Liver (tissue), 9 donors: ENCODE measurements around the gene PACS1. TPM values are rescaled to one million over a fixed set of nuclear protein-coding genes. Genes with fewer than 3 reads are reported as not detected.
"Not testable (repeated sequence)": the region's sequence is repeated elsewhere in the genome, so short reads cannot be mapped to it uniquely, and the experiment has no call there.

ENCODE experiments used
- DNase-seq: peaks from one replicate; pipeline ENCODE4 v3.0.0-alpha.2; 2017; ENCODE audit warnings: low spot score
- H3K27ac ChIP-seq, 2 donors: one replicate each; pipeline ENCODE4 v1.7.0; 2013; ENCODE audit warnings: inconsistent platforms in 2 of 2, low read length in 2 of 2, control low read depth in 1 of 2, low read depth in 1 of 2, mild to moderate bottlenecking in 1 of 2
- H3K27me3 ChIP-seq, 4 donors: one replicate each; pipeline versions ENCODE4 v1.6.1 to v1.7.0; 2013; ENCODE audit warnings: low read length in 3 of 4, inconsistent platforms in 1 of 4, mild to moderate bottlenecking in 1 of 4, moderate library complexity in 1 of 4; ENCODE audit not compliant: control insufficient read depth in 4 of 4, insufficient read depth in 4 of 4
- H3K36me3 ChIP-seq, 4 donors: one replicate each; pipeline versions ENCODE4 v1.6.1 to v1.7.0; 2013; ENCODE audit warnings: low read length in 3 of 4, mild to moderate bottlenecking in 3 of 4, low read depth in 1 of 4, moderate library complexity in 1 of 4; ENCODE audit not compliant: control insufficient read depth in 4 of 4, insufficient read depth in 3 of 4
- H3K4me1 ChIP-seq, 4 donors: one replicate each; pipeline versions ENCODE4 v1.6.1 to v1.7.0; 2013; ENCODE audit warnings: low read length in 3 of 4, mild to moderate bottlenecking in 3 of 4, moderate library complexity in 1 of 4; ENCODE audit not compliant: control insufficient read depth in 4 of 4, insufficient read depth in 4 of 4
- H3K4me3 ChIP-seq, 3 donors: one replicate each; pipeline versions ENCODE4 v1.6.1 to v1.7.0; 2013; ENCODE audit warnings: low read length in 3 of 3, control low read depth in 1 of 3, low read depth in 1 of 3, mild to moderate bottlenecking in 1 of 3
- H3K9ac ChIP-seq, 2 donors: one replicate each; pipeline ENCODE4 v1.7.0; 2013; ENCODE audit warnings: low read length in 2 of 2, mild to moderate bottlenecking in 2 of 2, moderate library complexity in 2 of 2, control low read depth in 1 of 2, low read depth in 1 of 2
- H3K9me3 ChIP-seq, 4 donors: one replicate each; pipeline versions ENCODE4 v1.6.1 to v1.7.0; 2013; ENCODE audit warnings: low read length in 3 of 4; ENCODE audit not compliant: control insufficient read depth in 4 of 4
- CTCF ChIP-seq: fragments of 150-350 bp; IDR thresholded peaks from 2 replicates; pipeline ENCODE4 v1.5.1; 2017; ENCODE audit warnings: improper control_type of control experiment, low read depth, low read length; ENCODE audit not compliant: missing input control
- FOXA1 ChIP-seq: IDR thresholded peaks from 2 replicates; pipeline ENCODE4 v1.6.1; 2016; ENCODE audit warnings: antibody characterized with exemption
- FOXA2 ChIP-seq: IDR thresholded peaks from 2 replicates; pipeline ENCODE4 v1.6.1; 2016; ENCODE audit warnings: antibody characterized with exemption
- GABPA ChIP-seq, 2 donors: IDR thresholded peaks in 1 of 2; conservative IDR thresholded peaks in 1 of 2; 2 replicates each; pipeline ENCODE4 v1.6.1; 2016; ENCODE audit warnings: antibody characterized with exemption in 2 of 2, mild to moderate bottlenecking in 1 of 2, moderate library complexity in 1 of 2
- HNF4G ChIP-seq: IDR thresholded peaks from 2 replicates; pipeline ENCODE4 v1.6.1; 2016; ENCODE audit warnings: antibody characterized with exemption
- JUND ChIP-seq, 2 donors: IDR thresholded peaks; 2 replicates each; pipeline ENCODE4 v1.6.1; 2016; ENCODE audit warnings: antibody characterized with exemption in 2 of 2
- MAX ChIP-seq: IDR thresholded peaks from 2 replicates; pipeline ENCODE4 v1.6.1; 2016; ENCODE audit warnings: antibody characterized with exemption
- NR2F2 ChIP-seq: IDR thresholded peaks from 2 replicates; pipeline ENCODE4 v1.6.1; 2016; ENCODE audit warnings: antibody characterized with exemption
- RAD21 ChIP-seq, 2 donors: IDR thresholded peaks; 2 replicates each; pipeline ENCODE4 v1.6.1; 2016; ENCODE audit warnings: antibody characterized with exemption in 2 of 2, mild to moderate bottlenecking in 2 of 2
- RXRA ChIP-seq, 2 donors: IDR thresholded peaks; 2 replicates each; pipeline ENCODE4 v1.6.1; 2017 to 2018; ENCODE audit warnings: antibody characterized with exemption in 2 of 2, mild to moderate bottlenecking in 1 of 2
- TAF1 ChIP-seq: conservative IDR thresholded peaks from 2 replicates; pipeline ENCODE4 v1.6.1; 2016; ENCODE audit warnings: antibody characterized with exemption, mild to moderate bottlenecking
- YY1 ChIP-seq: IDR thresholded peaks from 2 replicates; pipeline ENCODE4 v1.6.1; 2016; ENCODE audit warnings: antibody characterized with exemption, mild to moderate bottlenecking
- WGBS: extraction: QIAGEN DNeasy Blood & Tissue Kit; methylation state at CpG from one replicate; pipeline ENCODE4 v1.1.7; 2013; 5-methylcytosine and 5-hydroxymethylcytosine counted together
- polyA plus RNA-seq, 2 donors: library from polyadenylated mRNA; stranded (reverse) in 1 of 2; unstranded in 1 of 2; fragments of 200-250 nt in 1 of 2; fragments of >200 nt in 1 of 2; fragmentation: Nextera tagmentation in 1 of 2; extraction: Ambion mirVana in 1 of 2; gene quantifications; one replicate each; pipeline versions ENCODE4 v1.2.1 to v1.2.3, GENCODE V29; 2013 to 2015
- total RNA-seq, 2 donors: library from RNA; depleted of rRNA; stranded (reverse); fragments of >200 nt; gene quantifications; one replicate each; pipeline ENCODE4 v1.2.3, GENCODE V29; 2014
- TF ChIP-seq, protein P1 (sequence below): IDR thresholded peaks from 2 replicates; pipeline ENCODE4 v1.6.1; 2016; ENCODE audit warnings: antibody characterized with exemption
- TF ChIP-seq, protein P2 (sequence below): IDR thresholded peaks from 2 replicates; pipeline ENCODE4 v1.6.1; 2016; ENCODE audit warnings: antibody characterized with exemption
- donor health status: healthy.
- donor health status: healthy.
- donor health status: healthy.
- donor health status: healthy.
- donor health status: healthy.

Gene PACS1
- total and polyA plus RNA-seq, 4 donors, result 2.7 to 9.1 (median 7.3) TPM

- Histone ChIP-seq H3K9me3 (no peaks in the 10 kb centered on the region), H3K27me3 (no peaks in the 10 kb centered on the region), H3K9ac (no peak overlapping the region), H3K36me3 (no peaks in the 10 kb centered on the region), H3K4me3 (no peak overlapping the region), H3K4me1 (peaks cover 0 to under 1% (median 0%) of the 10 kb centered on the region in 4 donors), H3K27ac (no peak overlapping the region)
- WGBS, result 96% methylated on average over 9 of the region's 9 CpGs
- no peak for DNase-seq
- TF ChIP-seq RAD21 (IDR thresholded peaks at IDR 0.05) (no peak), TAF1 (no peak), JUND (IDR thresholded peaks at IDR 0.05) (no peak), NR2F2 (no peak), FOXA1 (no peak), YY1 (no peak), RXRA (IDR thresholded peaks at IDR 0.05) (no peak), HNF4G (no peak), GABPA (IDR thresholded peaks at IDR 0.05 in 1 of 2, conservative IDR thresholded peaks at IDR 0.05 in 1 of 2) (no peak), FOXA2 (no peak), MAX (no peak)
- TF ChIP-seq, protein P1, sequence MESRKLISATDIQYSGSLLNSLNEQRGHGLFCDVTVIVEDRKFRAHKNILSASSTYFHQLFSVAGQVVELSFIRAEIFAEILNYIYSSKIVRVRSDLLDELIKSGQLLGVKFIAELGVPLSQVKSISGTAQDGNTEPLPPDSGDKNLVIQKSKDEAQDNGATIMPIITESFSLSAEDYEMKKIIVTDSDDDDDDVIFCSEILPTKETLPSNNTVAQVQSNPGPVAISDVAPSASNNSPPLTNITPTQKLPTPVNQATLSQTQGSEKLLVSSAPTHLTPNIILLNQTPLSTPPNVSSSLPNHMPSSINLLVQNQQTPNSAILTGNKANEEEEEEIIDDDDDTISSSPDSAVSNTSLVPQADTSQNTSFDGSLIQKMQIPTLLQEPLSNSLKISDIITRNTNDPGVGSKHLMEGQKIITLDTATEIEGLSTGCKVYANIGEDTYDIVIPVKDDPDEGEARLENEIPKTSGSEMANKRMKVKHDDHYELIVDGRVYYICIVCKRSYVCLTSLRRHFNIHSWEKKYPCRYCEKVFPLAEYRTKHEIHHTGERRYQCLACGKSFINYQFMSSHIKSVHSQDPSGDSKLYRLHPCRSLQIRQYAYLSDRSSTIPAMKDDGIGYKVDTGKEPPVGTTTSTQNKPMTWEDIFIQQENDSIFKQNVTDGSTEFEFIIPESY, result no peak
Observed at GRCh38 chr11:66076561-66076960, 6.5 kb downstream of the PACS1 start.

- no peak overlapping the region for H3K4me3 ChIP-seq
- no peak overlapping the region for H3K9ac ChIP-seq
- DNase-seq, result no peak
- no peaks in the 10 kb centered on the region for H3K27me3 ChIP-seq
- peaks cover 0 to 1% (median 0%) of the 10 kb centered on the region in 4 donors for H3K4me1 ChIP-seq
- 97% methylated on average over 3 of the region's 3 CpGs for WGBS
- no peaks in the 10 kb centered on the region for H3K36me3 ChIP-seq
- H3K27ac ChIP-seq, result no peak overlapping the region
- no peaks in the 10 kb centered on the region for H3K9me3 ChIP-seq
- TF ChIP-seq GABPA (IDR thresholded peaks at IDR 0.05 in 1 of 2, conservative IDR thresholded peaks at IDR 0.05 in 1 of 2), result no peak
- TF ChIP-seq MAX, result no peak
- TF ChIP-seq HNF4G, result no peak
- TF ChIP-seq RXRA (IDR thresholded peaks at IDR 0.05), result no peak
- no peak for TF ChIP-seq FOXA2
- no peak for TF ChIP-seq CTCF
- no peak for TF ChIP-seq JUND (IDR thresholded peaks at IDR 0.05)
- TF ChIP-seq, protein P2, sequence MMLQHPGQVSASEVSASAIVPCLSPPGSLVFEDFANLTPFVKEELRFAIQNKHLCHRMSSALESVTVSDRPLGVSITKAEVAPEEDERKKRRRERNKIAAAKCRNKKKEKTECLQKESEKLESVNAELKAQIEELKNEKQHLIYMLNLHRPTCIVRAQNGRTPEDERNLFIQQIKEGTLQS, result no peak
- no peak for TF ChIP-seq FOXA1
Observed at GRCh38 chr11:66077927-66078326, 7.9 kb downstream of the PACS1 start.

DNA sequence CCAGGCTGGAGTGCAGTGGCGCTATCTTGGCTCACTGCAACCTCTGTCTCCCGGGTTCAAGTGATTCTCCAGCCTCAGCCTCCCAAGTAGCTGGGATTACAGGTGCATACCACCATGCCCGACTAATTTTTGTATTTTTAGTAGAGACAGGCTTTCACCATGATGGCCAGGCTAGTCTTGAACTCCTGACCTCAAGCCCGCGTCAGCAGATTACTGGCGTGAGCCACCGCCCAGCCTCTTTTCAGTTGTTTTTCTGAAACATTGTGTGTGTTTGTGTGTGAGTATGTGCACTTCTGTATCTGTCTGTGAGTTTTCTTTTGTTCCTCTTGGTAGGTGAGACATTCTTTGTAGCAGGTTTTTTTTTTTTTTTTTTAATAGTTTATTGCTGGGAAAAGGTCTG, 8.9 kb downstream of the PACS1 start:
- not testable (repeated sequence) for H3K9me3 ChIP-seq, H3K27ac ChIP-seq, H3K9ac ChIP-seq, H3K4me1 ChIP-seq, H3K27me3 ChIP-seq, DNase-seq, H3K4me3 ChIP-seq, H3K36me3 ChIP-seq
- WGBS, result 87% methylated on average over 7 of the region's 7 CpGs
